CD14-positive monocyte (primary cell): ENCODE results near the gene INTS3. TPM values are rescaled to one million over a fixed set of nuclear protein-coding genes. Genes with fewer than 3 reads are reported as not detected.

Experiments
- DNase-seq, 3 donors: peaks; one replicate each; pipeline ENCODE4 v3.0.0-alpha.2; 2011 to 2022
- H2AFZ ChIP-seq: 2 replicates; pipeline ENCODE4 v1.6.0; 2012; ENCODE audit warnings: mild to moderate bottlenecking, low read depth, low read length, inconsistent platforms; ENCODE audit not compliant: insufficient read depth, poor library complexity, severe bottlenecking
- H3K27ac ChIP-seq, 2 donors: 1 replicate in 1 of 2; 2 replicates in 1 of 2; pipeline ENCODE4 v1.5.1; 2012 to 2013; ENCODE audit warnings: low read length in 2 of 2, control low read depth in 1 of 2, inconsistent platforms in 1 of 2, low read depth in 1 of 2, mild to moderate bottlenecking in 1 of 2
- H3K27me3 ChIP-seq, 2 donors: one replicate each; pipeline versions ENCODE4 v1.6.0 to v1.6.1; 2011 to 2013; ENCODE audit warnings: low read length in 2 of 2; ENCODE audit not compliant: control insufficient read depth in 2 of 2, insufficient read depth in 2 of 2
- H3K36me3 ChIP-seq, 2 donors: replicated peaks in 1 of 2; 1 replicate in 1 of 2; 2 replicates in 1 of 2; pipeline versions ENCODE4 v1.5.1 to v1.6.1; 2012 to 2013; ENCODE audit warnings: low read length in 2 of 2, control low read depth in 1 of 2, inconsistent platforms in 1 of 2, mild to moderate bottlenecking in 1 of 2; ENCODE audit not compliant: insufficient read depth in 2 of 2, control insufficient read depth in 1 of 2
- H3K4me1 ChIP-seq, 2 donors: 1 replicate in 1 of 2; 2 replicates in 1 of 2; pipeline versions ENCODE4 v1.5.1 to v1.6.1; 2012 to 2013; ENCODE audit warnings: low read length in 2 of 2, control low read depth in 1 of 2, inconsistent platforms in 1 of 2, mild to moderate bottlenecking in 1 of 2, moderate library complexity in 1 of 2; ENCODE audit not compliant: insufficient read depth in 2 of 2, control insufficient read depth in 1 of 2
- H3K4me2 ChIP-seq: replicated peaks from 2 replicates; pipeline ENCODE3; 2012; ENCODE audit warnings: low read length, moderate library complexity, mild to moderate bottlenecking; ENCODE audit not compliant: poor library complexity, severe bottlenecking; ENCODE audit errors: extremely low read depth
- H3K4me3 ChIP-seq, 3 experiments: fragments of 200-600 bp in 1 of 3; sonication (generic) in 1 of 3; replicated peaks in 1 of 3; 1 replicate in 2 of 3; 2 replicates in 1 of 3; pipeline ENCODE4 v1.5.1; 2011 to 2013; ENCODE audit warnings: low read length in 3 of 3, mild to moderate bottlenecking in 3 of 3, control low read depth in 2 of 3, low read depth in 2 of 3, inconsistent platforms in 1 of 3, moderate library complexity in 1 of 3
- H3K79me2 ChIP-seq: 2 replicates; pipeline ENCODE4 v1.6.0; 2012; ENCODE audit warnings: mild to moderate bottlenecking, control low read depth, inconsistent platforms, low read length, moderate library complexity; ENCODE audit not compliant: insufficient read depth
- H3K9ac ChIP-seq: 2 replicates; pipeline ENCODE4 v1.6.0; 2017; ENCODE audit warnings: low read length, mild to moderate bottlenecking; ENCODE audit not compliant: insufficient read depth, poor library complexity, severe bottlenecking
- H3K9me3 ChIP-seq, 2 donors: replicated peaks in 1 of 2; 1 replicate in 1 of 2; 2 replicates in 1 of 2; pipeline versions ENCODE4 v1.5.1 to v1.6.1; 2012 to 2013; ENCODE audit warnings: low read length in 2 of 2, control low read depth in 1 of 2; ENCODE audit not compliant: control insufficient read depth in 1 of 2, insufficient read depth in 1 of 2
- H4K20me1 ChIP-seq: 2 replicates; pipeline ENCODE4 v1.6.0; 2012; ENCODE audit warnings: mild to moderate bottlenecking, low read length, control low read depth, moderate library complexity; ENCODE audit not compliant: insufficient read depth
- H3K27ac Mint-ChIP-seq, 7 donors: one replicate each; pipeline ENCODE4 v1.8.0; 2020; ENCODE audit warnings: mild to moderate bottlenecking in 7 of 7, mixed read lengths in 7 of 7, moderate library complexity in 6 of 7, inconsistent platforms in 2 of 7
- H3K27me3 Mint-ChIP-seq, 3 donors: one replicate each; pipeline ENCODE4 v1.8.0; 2021 to 2022; ENCODE audit warnings: low read depth in 3 of 3, mild to moderate bottlenecking in 3 of 3, mixed read lengths in 3 of 3, moderate library complexity in 3 of 3, inconsistent platforms in 1 of 3
- H3K36me3 Mint-ChIP-seq, 2 donors: one replicate each; pipeline ENCODE4 v1.8.0; 2020; ENCODE audit warnings: mixed read lengths in 2 of 2, inconsistent platforms in 1 of 2, mild to moderate bottlenecking in 1 of 2
- H3K4me1 Mint-ChIP-seq: one replicate; pipeline ENCODE4 v1.8.0; 2020; ENCODE audit warnings: mild to moderate bottlenecking, mixed read lengths
- H3K4me3 Mint-ChIP-seq, 2 donors: one replicate each; pipeline ENCODE4 v1.8.0; 2020; ENCODE audit warnings: mild to moderate bottlenecking in 2 of 2, mixed read lengths in 2 of 2, moderate library complexity in 1 of 2
- H3K9me3 Mint-ChIP-seq, 7 donors: one replicate each; pipeline ENCODE4 v1.8.0; 2020 to 2022; ENCODE audit warnings: mixed read lengths in 7 of 7, mild to moderate bottlenecking in 6 of 7, moderate library complexity in 6 of 7, inconsistent platforms in 2 of 7
- CTCF ChIP-seq: fragments of 200-600 bp; IDR thresholded peaks from one replicate; pipeline ENCODE4 v1.8.0; 2022; ENCODE audit warnings: antibody characterized with exemption, mild to moderate bottlenecking
- WGBS: methylation state at CpG from one replicate; pipeline ENCODE4 v1.1.5; 2013; ENCODE audit warnings: missing lambda C conversion rate; ENCODE audit not compliant: insufficient coverage; 5-methylcytosine and 5-hydroxymethylcytosine counted together
- intact Hi-C, 2 donors: fragments of 100-400 bp; cut with micrococcal nuclease; formaldehyde crosslinking; loops; one replicate each; pipeline versions ENCODE4 v1.15.0 to v1.15.1; 2023
- polyA plus RNA-seq, 3 donors: library from polyadenylated mRNA; depleted of rRNA in 1 of 3; unstranded in 2 of 3; stranded (reverse) in 1 of 3; fragments of 300-500 nt in 2 of 3; fragments of >200 nt in 1 of 3; fragmentation: Illumina TruSeq in 2 of 3; gene quantifications; 1 replicate in 2 of 3; 2 replicates in 1 of 3; pipeline ENCODE4 v1.2.3, GENCODE V29; 2012 to 2021

INTS3 gene
- polyA plus RNA-seq, 3 donors, result 9.2 to 76.9 (median 15.9) TPM

GRCh38 chr1:153799016-153799415, 71.2 kb downstream of the INTS3 start:
- WGBS, result no CpG with 5 or more reads among the region's 4 CpGs
- no peak overlapping the region for H3K4me3 Mint-ChIP-seq
- peaks cover 0 to 6% (median 3%) of the 10 kb centered on the region in 3 donors for H3K27me3 Mint-ChIP-seq
- Histone ChIP-seq H3K27me3 (no peaks in the 10 kb centered on the region), H3K4me1 (peaks cover 16 to 17% of the 10 kb centered on the region in 2 donors), H3K9ac (no peak overlapping the region), H4K20me1 (no peaks in the 10 kb centered on the region), H3K4me2 (no peak overlapping the region), H3K79me2 (no peaks in the 10 kb centered on the region), H2AFZ (no peak overlapping the region), H3K36me3 (peaks cover 0 to 2% of the 10 kb centered on the region in 2 donors), H3K9me3 (no peaks in the 10 kb centered on the region), H3K4me3 (no peak overlapping the region), H3K27ac (no peak overlapping the region)
- DNase-seq, result no peak
- H3K4me1 Mint-ChIP-seq, result peaks cover 28% of the 10 kb centered on the region
- H3K36me3 Mint-ChIP-seq, result peaks cover 30 to 31% of the 10 kb centered on the region in 2 donors
- peaks cover 0 to 3% (median 0%) of the 10 kb centered on the region in 7 donors for H3K9me3 Mint-ChIP-seq
- H3K27ac Mint-ChIP-seq, result peak overlapping the region in 1 of 7 donors; percentile 32
- TF ChIP-seq CTCF, result no peak
- intact Hi-C loops, result loop anchor here (5.0 kb wide), 1 partner anchor 188 kb away; the partner anchor contains the start of gene RAB13 (in 2 of the 2)

GRCh38 chr1:153799566-153800465, 72.0 kb downstream of the INTS3 start:
- no peak overlapping the region for H3K4me3 ChIP-seq
- H3K9me3 Mint-ChIP-seq, result peaks cover 0 to 3% (median 0%) of the 10 kb centered on the region in 7 donors
- H3K36me3 ChIP-seq, result peaks cover 0 to 2% of the 10 kb centered on the region in 2 donors
- H3K27me3 Mint-ChIP-seq, result peaks cover 0 to 7% (median 1%) of the 10 kb centered on the region in 3 donors
- no peaks in the 10 kb centered on the region for H4K20me1 ChIP-seq
- H3K4me2 ChIP-seq, result no peak overlapping the region
- 93% methylated on average over 25 of the region's 27 CpGs for WGBS
- no peak for TF ChIP-seq CTCF
- DNase-seq, result no peak
- H3K27ac ChIP-seq, result no peak overlapping the region
- H3K27ac Mint-ChIP-seq, result peak overlapping the region in 2 of 7 donors; percentile 53 to 75
- H3K4me1 Mint-ChIP-seq, result peaks cover 32% of the 10 kb centered on the region
- H3K9ac ChIP-seq, result no peak overlapping the region
- H3K79me2 ChIP-seq, result no peaks in the 10 kb centered on the region
- H3K9me3 ChIP-seq, result no peaks in the 10 kb centered on the region
- no peak overlapping the region for H2AFZ ChIP-seq
- peaks cover 24 to 25% of the 10 kb centered on the region in 2 donors for H3K4me1 ChIP-seq
- H3K4me3 Mint-ChIP-seq, result no peak overlapping the region
- H3K36me3 Mint-ChIP-seq, result peaks cover 30 to 35% of the 10 kb centered on the region in 2 donors
- intact Hi-C loops, result loop anchor here (5.0 kb wide), 2 partner anchors 52 to 187 kb away; partner anchors contain the start of gene RAB13 (in 2 of the 2)
- no peaks in the 10 kb centered on the region for H3K27me3 ChIP-seq
